HG03103 (cell line): ENCODE measurements around the gene GSTA3.
"Not testable (repeated sequence)": the region's sequence is repeated elsewhere in the genome, so short reads cannot be mapped to it uniquely, and the experiment has no call there.

ENCODE experiments used
- ATAC-seq: cut with Tn5 transposase; IDR thresholded peaks from one replicate; pipeline ENCODE4 v1.9.1; 2021; ENCODE audit warnings: low read depth; ENCODE audit not compliant: unreplicated experiment

Gene GSTA3

DNA sequence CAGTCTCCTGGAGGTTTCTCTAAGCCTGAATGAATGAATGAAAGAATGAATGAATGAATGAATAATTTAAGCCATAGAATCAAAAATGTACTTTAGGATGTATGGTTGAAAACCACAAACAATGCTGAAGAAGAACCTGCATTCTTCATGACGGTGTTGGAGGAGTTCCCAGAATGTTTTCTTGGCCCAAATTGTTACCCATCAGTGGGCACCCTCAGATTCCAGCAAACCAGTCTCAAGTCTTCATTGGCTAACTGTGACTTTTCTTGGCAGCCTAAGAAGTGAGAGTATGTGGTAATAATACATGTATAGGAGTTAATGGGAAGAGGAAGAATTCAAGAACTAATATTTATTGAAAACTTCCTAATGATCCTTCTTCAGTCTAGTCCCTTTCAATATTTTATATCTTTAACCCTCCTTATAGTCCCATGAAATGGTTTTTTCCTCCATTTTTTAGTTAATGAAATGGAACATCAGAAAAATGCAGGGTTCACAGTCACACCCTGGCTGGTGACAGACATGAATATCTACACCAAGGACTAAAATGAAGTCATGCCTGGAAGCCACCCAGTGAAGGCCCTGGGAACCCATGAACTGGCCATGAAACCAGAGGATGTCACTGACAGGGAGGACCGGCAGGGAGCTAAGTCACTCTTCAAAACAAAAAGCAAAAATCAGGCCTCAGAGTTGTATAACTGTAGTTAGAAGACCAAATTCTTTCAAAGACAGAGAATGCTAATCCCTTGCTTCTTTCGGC is 39.0 kb downstream of the GSTA3 start:
- ATAC-seq: not testable (repeated sequence)

DNA sequence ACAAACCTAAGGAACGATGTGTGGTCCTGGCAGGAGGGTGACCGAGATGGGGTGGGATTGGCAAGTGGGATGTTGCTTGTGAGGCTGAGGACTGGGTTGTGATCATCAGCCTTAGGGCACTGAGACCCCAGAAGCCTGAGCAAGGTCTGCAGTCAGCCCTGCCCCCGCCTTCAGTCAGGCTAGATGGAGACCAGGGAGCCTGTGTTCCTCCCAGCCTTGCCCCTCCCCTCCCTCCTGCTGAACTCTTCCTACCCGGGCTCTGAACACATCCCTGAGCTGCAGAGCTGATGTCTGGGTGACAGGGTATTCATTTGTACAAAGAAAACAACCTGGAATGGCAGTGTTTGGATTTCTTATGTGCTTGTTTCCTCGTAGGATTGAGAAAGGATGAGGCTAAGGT is 40.6 kb downstream of the GSTA3 start:
- not testable (repeated sequence) for ATAC-seq

DNA sequence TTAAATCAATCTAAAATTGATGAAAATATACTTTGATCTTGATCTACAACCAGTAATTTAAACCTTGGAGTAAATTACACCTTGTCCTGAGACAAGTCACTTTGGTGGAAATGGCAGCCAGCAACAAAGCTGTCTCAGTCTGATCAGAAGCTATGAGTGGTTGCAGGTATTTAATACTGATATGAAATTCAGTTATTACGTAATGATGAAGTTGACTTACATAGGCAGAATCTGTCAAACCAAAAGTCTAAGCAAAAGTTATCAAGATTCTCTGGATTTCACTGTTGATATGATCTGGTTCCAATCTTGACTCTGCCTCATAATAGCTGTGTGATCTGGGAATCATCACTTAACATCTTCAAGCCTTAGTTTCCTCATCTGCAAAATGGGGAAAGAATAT is 41.3 kb downstream of the GSTA3 start:
- ATAC-seq: no peak

DNA sequence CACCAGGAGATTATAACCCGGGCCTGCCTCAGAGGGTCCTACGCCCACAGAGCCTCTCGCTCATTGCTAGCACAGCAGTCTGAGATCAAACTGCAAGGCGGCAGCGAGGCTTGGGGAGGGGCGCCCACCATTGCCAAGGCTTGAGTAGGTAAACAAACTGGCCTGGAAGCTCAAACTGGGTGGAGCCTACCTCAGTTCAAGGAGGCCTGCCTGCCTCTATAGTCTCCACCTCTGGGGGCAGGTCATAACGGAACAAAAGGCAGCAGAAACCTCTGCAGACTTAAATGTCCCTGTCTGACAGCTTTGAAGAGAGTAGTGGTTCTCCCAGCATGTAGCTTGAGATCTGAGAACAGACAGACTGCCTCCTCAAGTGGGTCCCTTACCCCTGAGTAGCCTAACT is 48.3 kb downstream of the GSTA3 start:
- ATAC-seq: not testable (repeated sequence)

DNA sequence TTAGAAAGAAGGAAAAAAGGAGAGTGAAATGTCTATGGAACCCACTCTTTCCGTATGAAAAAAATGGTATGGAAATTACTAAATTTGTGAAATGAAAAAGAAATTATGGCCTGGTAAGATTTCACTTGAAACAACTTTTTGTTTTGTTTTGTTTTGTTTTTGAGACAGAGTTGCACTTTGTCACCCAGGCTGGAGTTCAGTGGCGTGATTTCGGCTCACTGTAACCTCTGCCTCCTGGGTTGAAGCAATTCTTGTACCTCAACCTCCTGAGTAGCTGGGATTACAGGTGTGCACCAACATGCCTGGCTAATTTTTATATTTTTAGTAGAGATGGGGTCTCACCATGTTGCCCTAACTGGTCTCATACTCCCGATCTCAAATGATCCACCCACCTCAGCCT is 51.1 kb downstream of the GSTA3 start:
- no peak for ATAC-seq

DNA sequence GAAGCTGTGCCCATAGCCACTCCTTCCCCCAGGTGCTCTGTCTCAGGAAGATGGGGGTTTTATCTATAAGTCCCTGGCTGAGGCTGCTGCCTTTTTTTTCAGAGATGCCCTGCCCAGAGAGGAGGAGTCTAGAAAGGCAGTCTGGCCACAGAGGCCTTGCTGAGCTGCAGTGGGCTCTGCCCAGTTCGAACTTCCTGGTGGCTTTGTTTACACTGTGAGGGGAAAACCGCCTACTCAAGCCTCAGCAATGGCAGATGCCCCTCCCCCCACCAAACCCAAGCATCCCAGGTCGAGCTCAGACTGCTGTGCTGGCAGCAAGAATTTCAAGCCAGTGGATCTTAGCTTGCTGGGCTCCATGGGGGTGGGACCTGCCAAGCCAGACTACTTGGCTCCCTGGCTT is 53.4 kb downstream of the GSTA3 start:
- not testable (repeated sequence) for ATAC-seq

DNA sequence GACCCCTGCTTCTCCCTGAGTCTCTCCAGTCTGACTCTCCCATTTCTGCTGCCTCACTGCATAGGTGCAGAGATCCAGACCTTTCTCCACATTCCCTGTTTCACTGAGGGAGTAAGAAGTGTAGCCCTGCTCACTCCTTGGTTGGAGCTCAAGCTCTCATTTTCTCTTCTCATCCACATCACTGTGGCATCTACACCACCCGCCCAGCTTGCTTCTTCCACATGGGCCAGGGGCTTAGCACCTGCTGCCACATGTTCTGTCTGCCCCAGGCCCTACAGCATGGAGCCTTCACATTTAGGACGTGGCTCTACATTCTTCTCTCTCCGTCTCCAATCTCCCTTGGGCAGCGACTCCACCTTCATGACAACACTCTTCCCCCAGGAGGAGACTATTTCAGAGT is 60.4 kb downstream of the GSTA3 start:
- no peak for ATAC-seq
